Neuronal stem cell (in vitro differentiated cells): ENCODE data around the gene RALGPS1.

Experiments
- DNase-seq: peaks from one replicate; pipeline ENCODE4 v3.0.0-alpha.2; 2013; ENCODE audit warnings: low spot score
- H2AFZ ChIP-seq: one replicate; pipeline ENCODE4 v1.6.1; 2013; ENCODE audit warnings: mild to moderate bottlenecking, low read length, inconsistent platforms
- H2AK5ac ChIP-seq: 2 replicates; pipeline ENCODE4 v1.6.1; 2013; ENCODE audit warnings: low read depth, mild to moderate bottlenecking, inconsistent platforms, low read length, moderate library complexity, mixed read lengths
- H2BK120ac ChIP-seq: 2 replicates; pipeline ENCODE4 v1.6.1; 2013; ENCODE audit warnings: low read depth, mild to moderate bottlenecking, inconsistent platforms, low read length, moderate library complexity, mixed read lengths
- H2BK12ac ChIP-seq: one replicate; pipeline ENCODE4 v1.6.1; 2013; ENCODE audit warnings: low read length, inconsistent platforms
- H2BK15ac ChIP-seq: 2 replicates; pipeline ENCODE4 v1.6.1; 2013; ENCODE audit warnings: mild to moderate bottlenecking, low read length, inconsistent platforms, mixed read lengths
- H2BK5ac ChIP-seq: one replicate; pipeline ENCODE4 v1.6.1; 2013; ENCODE audit warnings: inconsistent platforms, mild to moderate bottlenecking, low read length, moderate library complexity
- H3K14ac ChIP-seq: one replicate; pipeline ENCODE4 v1.6.1; 2013; ENCODE audit warnings: low read length, inconsistent platforms
- H3K18ac ChIP-seq: 2 replicates; pipeline ENCODE4 v1.6.1; 2013; ENCODE audit warnings: low read length, inconsistent platforms
- H3K23ac ChIP-seq: 2 replicates; pipeline ENCODE4 v1.6.1; 2013; ENCODE audit warnings: low read depth, mild to moderate bottlenecking, mixed read lengths, low read length, inconsistent platforms; ENCODE audit not compliant: poor library complexity
- H3K27ac ChIP-seq: replicated peaks from 3 replicates; pipeline ENCODE4 v1.5.1; 2013; ENCODE audit warnings: low read length, inconsistent platforms
- H3K27me3 ChIP-seq, 3 experiments: 2 replicates each; pipeline ENCODE4 v1.6.1; 2013; ENCODE audit warnings: low read length in 3 of 3, mild to moderate bottlenecking in 2 of 3, inconsistent platforms in 1 of 3, low read depth in 1 of 3, mixed read lengths in 1 of 3, moderate library complexity in 1 of 3; ENCODE audit not compliant: control insufficient read depth in 3 of 3, insufficient read depth in 3 of 3
- H3K36me3 ChIP-seq, 2 donors: replicated peaks in 1 of 2; 2 replicates each; pipeline ENCODE4 v1.6.1; 2013; ENCODE audit warnings: low read length in 2 of 2; ENCODE audit not compliant: control insufficient read depth in 2 of 2, insufficient read depth in 2 of 2
- H3K4ac ChIP-seq: 2 replicates; pipeline ENCODE4 v1.6.1; 2013; ENCODE audit warnings: inconsistent platforms, mild to moderate bottlenecking, low read length, moderate library complexity
- H3K4me1 ChIP-seq, 2 donors: 1 replicate in 1 of 2; 2 replicates in 1 of 2; pipeline ENCODE4 v1.6.1; 2013; ENCODE audit warnings: low read length in 2 of 2, low read depth in 1 of 2; ENCODE audit not compliant: control insufficient read depth in 2 of 2, insufficient read depth in 1 of 2
- H3K4me2 ChIP-seq: one replicate; pipeline ENCODE4 v1.6.1; 2013; ENCODE audit warnings: mild to moderate bottlenecking, low read length, inconsistent platforms; ENCODE audit not compliant: insufficient read depth, poor library complexity, severe bottlenecking
- H3K4me3 ChIP-seq, 2 donors: 2 replicates each; pipeline ENCODE4 v1.5.1; 2013; ENCODE audit warnings: low read length in 2 of 2, mild to moderate bottlenecking in 2 of 2, inconsistent platforms in 1 of 2, moderate library complexity in 1 of 2
- H3K79me1 ChIP-seq: one replicate; pipeline ENCODE4 v1.6.1; 2013; ENCODE audit warnings: low read depth, mild to moderate bottlenecking, inconsistent platforms, low read length, moderate library complexity
- H3K9ac ChIP-seq: one replicate; pipeline ENCODE4 v1.6.1; 2013; ENCODE audit warnings: mild to moderate bottlenecking, low read depth, low read length, inconsistent platforms; ENCODE audit not compliant: poor library complexity
- H3K9me3 ChIP-seq, 2 donors: replicated peaks in 1 of 2; 2 replicates each; pipeline versions ENCODE3 to v1.6.1; 2013; ENCODE audit warnings: low read length in 2 of 2, mild to moderate bottlenecking in 2 of 2, inconsistent platforms in 1 of 2, low read depth in 1 of 2, mixed read lengths in 1 of 2, moderate library complexity in 1 of 2; ENCODE audit not compliant: control insufficient read depth in 2 of 2, insufficient read depth in 1 of 2
- H4K8ac ChIP-seq: one replicate; pipeline ENCODE4 v1.6.1; 2013; ENCODE audit warnings: low read depth, mild to moderate bottlenecking, inconsistent platforms, low read length, moderate library complexity
- H4K91ac ChIP-seq: one replicate; pipeline ENCODE4 v1.6.1; 2013; ENCODE audit warnings: low read length, low read depth, mild to moderate bottlenecking, inconsistent platforms; ENCODE audit not compliant: poor library complexity
- WGBS, 2 donors: extraction: QIAGEN DNeasy Blood & Tissue Kit; methylation state at CpG; one replicate each; pipeline ENCODE4 v1.1.7; 2013; ENCODE audit warnings: missing lambda C conversion rate in 2 of 2, mixed read lengths in 1 of 2; ENCODE audit not compliant: insufficient read length in 2 of 2, insufficient replicate concordance in 1 of 2; ENCODE audit errors: extremely low coverage in 2 of 2; 5-methylcytosine and 5-hydroxymethylcytosine counted together

The RALGPS1 gene

GRCh38 chr9:127216210-127216887 lies 301.8 kb downstream of the RALGPS1 start:
- no peak overlapping the region for H2BK5ac ChIP-seq
- H4K8ac ChIP-seq, result no peak overlapping the region
- peak overlapping the region; percentile 10 for H3K23ac ChIP-seq
- H2AFZ ChIP-seq, result no peak overlapping the region
- H3K79me1 ChIP-seq, result no peaks in the 10 kb centered on the region
- no peak overlapping the region for H3K4me2 ChIP-seq
- no peaks in the 10 kb centered on the region for H3K36me3 ChIP-seq
- H3K27me3 ChIP-seq, result no peaks in the 10 kb centered on the region
- DNase-seq, result no peak
- H2BK15ac ChIP-seq, result no peak overlapping the region
- no peak overlapping the region for H3K4me3 ChIP-seq
- no peak overlapping the region for H3K14ac ChIP-seq
- no peak overlapping the region for H3K27ac ChIP-seq
- H2BK120ac ChIP-seq, result no peak overlapping the region
- no peak overlapping the region for H4K91ac ChIP-seq
- no peak overlapping the region for H3K4ac ChIP-seq
- H3K4me1 ChIP-seq, result peaks cover 0 to 4% of the 10 kb centered on the region in 2 donors
- no peaks in the 10 kb centered on the region for H3K9me3 ChIP-seq
- no peak overlapping the region for H2BK12ac ChIP-seq
- H3K9ac ChIP-seq, result no peak overlapping the region
- no peak overlapping the region for H2AK5ac ChIP-seq
- H3K18ac ChIP-seq, result no peak overlapping the region
- WGBS, 2 donors, result no CpG with 5 or more reads among the region's 7 CpGs

- Histone ChIP-seq H2BK5ac (no peak overlapping the region), H3K18ac (no peak overlapping the region), H3K79me1 (no peaks in the 10 kb centered on the region), H3K27ac (no peak overlapping the region), H3K4ac (no peak overlapping the region), H4K8ac (no peak overlapping the region), H2AFZ (no peak overlapping the region), H3K36me3 (no peaks in the 10 kb centered on the region), H2AK5ac (no peak overlapping the region), H3K14ac (no peak overlapping the region), H3K23ac (peak overlapping the region; percentile 10), H2BK120ac (no peak overlapping the region), H3K4me1 (no peaks in the 10 kb centered on the region), H2BK15ac (no peak overlapping the region), H3K4me3 (no peak overlapping the region), H3K27me3 (no peaks in the 10 kb centered on the region), H3K9ac (no peak overlapping the region), H2BK12ac (no peak overlapping the region), H3K9me3 (no peaks in the 10 kb centered on the region), H4K91ac (no peak overlapping the region), H3K4me2 (no peak overlapping the region)
- no peak for DNase-seq
- no CpG with 5 or more reads among the region's 5 CpGs for WGBS, 2 donors
Measured at GRCh38 chr9:127216888-127217217, 302.3 kb downstream of the RALGPS1 start.

GRCh38 chr9:127218818-127219217 lies 304.2 kb downstream of the RALGPS1 start:
- H3K36me3 ChIP-seq, result no peaks in the 10 kb centered on the region
- peaks cover 0 to 1% of the 10 kb centered on the region in 2 donors for H3K4me1 ChIP-seq
- no peak overlapping the region for H2BK12ac ChIP-seq
- H2AK5ac ChIP-seq, result no peak overlapping the region
- no CpG with 5 or more reads among the region's 10 CpGs for WGBS, 2 donors
- H4K8ac ChIP-seq, result no peak overlapping the region
- no peak overlapping the region for H2BK120ac ChIP-seq
- H3K27me3 ChIP-seq, result peaks cover 0 to 17% (median 8%) of the 10 kb centered on the region in 3 experiments
- no peak overlapping the region for H2BK15ac ChIP-seq
- H3K4ac ChIP-seq, result no peak overlapping the region
- no peak overlapping the region for H2BK5ac ChIP-seq
- H3K18ac ChIP-seq, result no peak overlapping the region
- no peak overlapping the region for H3K14ac ChIP-seq
- no peak overlapping the region for H3K4me2 ChIP-seq
- no peaks in the 10 kb centered on the region for H3K79me1 ChIP-seq
- no peaks in the 10 kb centered on the region for H3K9me3 ChIP-seq
- no peak overlapping the region for H3K9ac ChIP-seq
- no peak overlapping the region for H4K91ac ChIP-seq
- H2AFZ ChIP-seq, result no peak overlapping the region
- no peak overlapping the region for H3K27ac ChIP-seq
- no peak overlapping the region for H3K23ac ChIP-seq
- H3K4me3 ChIP-seq, result no peak overlapping the region
- no peak for DNase-seq

- no peak overlapping the region for H3K14ac ChIP-seq
- WGBS, 2 donors, result no CpG with 5 or more reads among the region's 6 CpGs
- H2BK5ac ChIP-seq, result no peak overlapping the region
- H2BK12ac ChIP-seq, result no peak overlapping the region
- no peak overlapping the region for H2BK120ac ChIP-seq
- no peaks in the 10 kb centered on the region for H3K9me3 ChIP-seq
- no peaks in the 10 kb centered on the region for H3K79me1 ChIP-seq
- no peak overlapping the region for H3K4me3 ChIP-seq
- no peak overlapping the region for H3K18ac ChIP-seq
- H3K27me3 ChIP-seq, result peaks cover 0 to 20% (median 11%) of the 10 kb centered on the region in 3 experiments
- H3K27ac ChIP-seq, result no peak overlapping the region
- no peak overlapping the region for H4K91ac ChIP-seq
- DNase-seq, result no peak
- H3K36me3 ChIP-seq, result no peaks in the 10 kb centered on the region
- H2AFZ ChIP-seq, result no peak overlapping the region
- no peak overlapping the region for H2BK15ac ChIP-seq
- H2AK5ac ChIP-seq, result no peak overlapping the region
- peak overlapping the region; percentile 25 for H3K9ac ChIP-seq
- no peak overlapping the region for H4K8ac ChIP-seq
- H3K4ac ChIP-seq, result no peak overlapping the region
- peaks cover 0 to 5% of the 10 kb centered on the region in 2 donors for H3K4me1 ChIP-seq
- no peak overlapping the region for H3K23ac ChIP-seq
- no peak overlapping the region for H3K4me2 ChIP-seq
Measured at GRCh38 chr9:127219520-127219919, 304.9 kb downstream of the RALGPS1 start.
